ENCODE measurements around the gene CCDC90B. TPM values are rescaled to one million over a fixed set of nuclear protein-coding genes. Genes with fewer than 3 reads are reported as not detected.

CCDC90B gene
- total and polyA plus RNA-seq, 2 donors (not counting 3 experiments of a cell fraction or from before 2014, with no cell fraction given) = 24.3 to 45.8 TPM

GRCh38 chr11:83302151-83302550, 16.0 kb upstream of the CCDC90B start:
- Histone ChIP-seq H3K79me2 (ENCODE audit: control insufficient read depth, insufficient read depth, low read length) (no peaks in the 10 kb centered on the region), H3K27ac (ENCODE audit: insufficient read depth, low read depth, low read length) (no peak overlapping the region), H3K4me2 (ENCODE audit: insufficient read depth, low read length) (no peak overlapping the region), H3K4me3 (replicated peaks in 1 of 3; ENCODE audit: insufficient read depth in 1 of 3, low read depth in 1 of 3, low read length in 3 of 3) (no peak overlapping the region), H3K36me3 (ENCODE audit: control insufficient read depth in 2 of 2, extremely low read depth in 1 of 2, insufficient read depth in 2 of 2, low read length in 2 of 2) (no peaks in the 10 kb centered on the region), H4K20me1 (replicated peaks; ENCODE audit: control insufficient read depth, extremely low read depth, insufficient read depth, low read length) (no peaks in the 10 kb centered on the region), H2AFZ (ENCODE audit: low read depth, low read length) (no peak overlapping the region), H3K9ac (replicated peaks; ENCODE audit: extremely low read depth, insufficient read depth, low read length) (no peak overlapping the region), H3K4me1 (ENCODE audit: control insufficient read depth, extremely low read depth, insufficient read depth, low read length) (no peaks in the 10 kb centered on the region), H3K9me1 (replicated peaks; ENCODE audit: control insufficient read depth, extremely low read depth, insufficient read depth, low read length) (no peaks in the 10 kb centered on the region), H3K9me3 (replicated peaks; ENCODE audit: control insufficient read depth, insufficient read depth, low read length) (no peaks in the 10 kb centered on the region), H3K27me3 (ENCODE audit: control insufficient read depth in 2 of 2, insufficient read depth in 2 of 2, low read length in 2 of 2) (no peaks in the 10 kb centered on the region)
- no TSS peak for BruUV-seq (replicated peaks)
- ChIA-PET POLR2A (no interaction called here), CTCF (interaction anchor here (0.7 to 2.5 kb wide), 5 partner anchors 9 to 535 kb away, joined by 3 to 15 read pairs (median 3); no protein-coding TSS in a partner anchor)
- FAIRE-seq (no peak), DNase-seq (ENCODE audit: low read depth, low spot score) (no peak)
- intact Hi-C loops (cut with micrococcal nuclease) (no loop called here), dilution Hi-C loops (cut with MboI; ENCODE audit: extremely low pct_ligation_motif_present, low sequenced_read_pairs) (no loop called here)
- TF ChIP-seq MYC (IDR thresholded peaks at IDR 0.05; ENCODE audit: low read depth, low read length) (no peak), FOS (IDR thresholded peaks at IDR 0.05; ENCODE audit: borderline replicate concordance, insufficient read depth, low read length) (no peak), POLR2A (IDR thresholded peaks at IDR 0.05; ENCODE audit: low read depth, low read length) (no peak), JUN (IDR thresholded peaks at IDR 0.05; ENCODE audit: borderline replicate concordance, insufficient read depth, insufficient read length, low read depth) (no peak), GATA2 (IDR thresholded peaks at IDR 0.05; ENCODE audit: insufficient read depth, insufficient read length, low read depth, low read length) (no peak), POLR2AphosphoS5 (IDR thresholded peaks at IDR 0.05; ENCODE audit: insufficient read depth, low read depth, low read length) (no peak), EZH2 (IDR thresholded peaks at IDR 0.05; ENCODE audit: borderline replicate concordance, low read depth, low read length, severe bottlenecking) (no peak), MAX (IDR thresholded peaks at IDR 0.05; ENCODE audit: insufficient read depth, insufficient read length) (no peak)
- TF ChIP-seq, protein P1, sequence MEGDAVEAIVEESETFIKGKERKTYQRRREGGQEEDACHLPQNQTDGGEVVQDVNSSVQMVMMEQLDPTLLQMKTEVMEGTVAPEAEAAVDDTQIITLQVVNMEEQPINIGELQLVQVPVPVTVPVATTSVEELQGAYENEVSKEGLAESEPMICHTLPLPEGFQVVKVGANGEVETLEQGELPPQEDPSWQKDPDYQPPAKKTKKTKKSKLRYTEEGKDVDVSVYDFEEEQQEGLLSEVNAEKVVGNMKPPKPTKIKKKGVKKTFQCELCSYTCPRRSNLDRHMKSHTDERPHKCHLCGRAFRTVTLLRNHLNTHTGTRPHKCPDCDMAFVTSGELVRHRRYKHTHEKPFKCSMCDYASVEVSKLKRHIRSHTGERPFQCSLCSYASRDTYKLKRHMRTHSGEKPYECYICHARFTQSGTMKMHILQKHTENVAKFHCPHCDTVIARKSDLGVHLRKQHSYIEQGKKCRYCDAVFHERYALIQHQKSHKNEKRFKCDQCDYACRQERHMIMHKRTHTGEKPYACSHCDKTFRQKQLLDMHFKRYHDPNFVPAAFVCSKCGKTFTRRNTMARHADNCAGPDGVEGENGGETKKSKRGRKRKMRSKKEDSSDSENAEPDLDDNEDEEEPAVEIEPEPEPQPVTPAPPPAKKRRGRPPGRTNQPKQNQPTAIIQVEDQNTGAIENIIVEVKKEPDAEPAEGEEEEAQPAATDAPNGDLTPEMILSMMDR (IDR thresholded peaks at IDR 0.05; ENCODE audit: extremely low read depth in 1 of 2, insufficient read depth in 1 of 2, low read depth in 1 of 2, low read length in 2 of 2) = no peak
